HG02571 (cell line): Measurements from ENCODE around the gene GPR137.

Source experiments
- ATAC-seq: cut with Tn5 transposase; IDR thresholded peaks from one replicate; pipeline ENCODE4 v1.9.1; 2021; ENCODE audit warnings: mild to moderate bottlenecking, moderate library complexity; ENCODE audit not compliant: unreplicated experiment

Gene GPR137

DNA sequence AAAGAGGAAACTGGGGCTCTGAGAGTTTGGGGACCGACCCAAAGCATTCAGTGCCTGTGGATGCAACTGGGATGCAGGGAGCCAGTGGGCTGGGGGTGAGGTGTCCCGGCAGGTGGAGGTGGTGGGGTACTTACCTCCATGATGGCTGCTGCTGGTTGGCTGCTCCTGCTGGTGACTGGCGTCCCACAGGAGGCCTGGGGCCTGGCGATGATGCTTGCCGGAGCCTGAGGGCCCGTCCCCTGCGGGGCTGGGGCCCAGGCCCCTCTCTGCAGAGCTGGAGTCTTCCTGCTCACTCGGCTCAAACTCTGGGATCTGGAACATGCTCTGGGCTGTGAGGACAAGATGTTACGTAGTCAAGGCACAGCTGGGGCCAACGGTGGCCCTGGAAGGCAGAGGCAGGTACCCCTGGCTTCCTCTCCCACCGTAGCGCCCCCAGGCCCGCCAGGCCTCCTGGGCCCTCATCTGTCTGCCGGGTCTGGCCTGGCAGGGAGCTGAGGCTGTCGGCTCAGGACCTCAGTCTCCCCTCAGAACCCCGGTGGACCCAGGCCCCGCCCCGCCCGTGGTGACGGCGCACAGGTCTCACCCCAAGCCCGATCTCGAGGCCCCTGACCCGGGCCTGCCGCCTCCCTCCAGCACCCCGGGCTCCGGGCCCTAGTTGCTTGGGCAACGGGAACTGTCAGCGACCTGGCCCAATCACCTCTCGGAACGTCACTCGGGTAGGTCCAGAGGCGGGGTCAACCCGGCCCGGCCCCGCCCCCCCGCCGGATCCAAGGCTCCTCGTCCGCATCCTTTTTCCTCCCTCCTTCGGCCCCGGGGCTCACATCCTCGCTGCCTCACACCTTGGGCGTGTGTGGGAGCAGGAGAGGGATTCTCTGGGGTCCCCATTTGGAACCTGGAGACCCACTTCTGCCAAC, 1.3 kb upstream of the GPR137 start, which contains the start of gene BAD:
Gene BAD, minus strand, starts transcription at position 618 of the 914 bp plus-strand sequence. Its CDS starts 297 bp downstream, at position 321.
- peak; percentile 59 for ATAC-seq

DNA sequence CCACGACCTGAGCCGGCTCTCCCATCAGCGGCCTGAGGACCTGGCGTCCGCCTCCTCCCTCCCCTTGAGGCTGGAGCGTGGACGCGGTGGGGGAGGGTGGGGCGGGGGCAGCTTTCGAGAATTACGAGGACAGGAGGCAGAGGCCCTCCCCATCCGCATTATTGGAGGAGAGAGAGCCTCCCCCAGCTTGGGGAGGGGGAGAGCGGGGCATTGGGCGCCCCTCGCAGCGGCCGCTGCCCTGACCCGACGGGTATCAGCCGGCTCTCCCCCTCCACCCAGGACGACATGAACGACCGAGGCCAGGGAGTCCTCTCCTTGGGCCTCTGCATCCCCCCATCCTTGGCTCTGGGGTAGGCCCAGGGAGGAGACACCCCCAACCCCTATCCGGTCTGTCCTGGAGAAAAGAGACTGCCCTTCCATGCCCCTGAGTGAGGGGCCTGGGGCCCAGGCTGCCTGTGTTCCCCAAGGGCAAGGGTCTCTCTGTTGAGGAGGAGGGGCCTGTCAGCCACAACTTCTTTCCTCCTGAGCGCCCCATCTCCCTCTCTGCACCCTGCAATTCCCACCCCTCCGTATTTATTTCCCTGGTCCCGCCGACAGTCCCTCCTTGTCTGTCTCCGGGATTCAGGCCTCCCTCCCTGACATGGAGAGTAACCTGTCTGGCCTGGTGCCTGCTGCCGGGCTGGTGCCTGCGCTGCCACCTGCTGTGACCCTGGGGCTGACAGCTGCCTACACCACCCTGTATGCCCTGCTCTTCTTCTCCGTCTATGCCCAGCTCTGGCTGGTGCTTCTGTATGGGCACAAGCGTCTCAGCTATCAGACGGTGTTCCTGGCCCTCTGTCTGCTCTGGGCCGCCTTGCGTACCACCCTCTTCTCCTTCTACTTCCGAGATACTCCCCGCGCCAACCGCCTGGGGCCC, 495 bp downstream of the GPR137 start:
- no peak for ATAC-seq

GRCh38 chr11:64286801-64287159, 1.1 kb downstream of the GPR137 start:
- ATAC-seq: no peak

GRCh38 chr11:64287676-64288352, 2.2 kb downstream of the GPR137 start:
- no peak for ATAC-seq

GRCh38 chr11:64288353-64288750, 2.7 kb downstream of the GPR137 start:
- no peak for ATAC-seq

GRCh38 chr11:64289002-64289564, 3.4 kb downstream of the GPR137 start:
- ATAC-seq: no peak

GRCh38 chr11:64290352-64291261, 5.0 kb downstream of the GPR137 start:
- no peak for ATAC-seq

- ATAC-seq: no peak
These were observed 5.7 kb downstream of the GPR137 start, which contains the start of gene KCNK4 for GRCh38 chr11:64291262-64291751. Gene KCNK4 (plus strand): TSS chr11:64291302. CDS start chr11:64293019, 1,717 bp downstream.

DNA sequence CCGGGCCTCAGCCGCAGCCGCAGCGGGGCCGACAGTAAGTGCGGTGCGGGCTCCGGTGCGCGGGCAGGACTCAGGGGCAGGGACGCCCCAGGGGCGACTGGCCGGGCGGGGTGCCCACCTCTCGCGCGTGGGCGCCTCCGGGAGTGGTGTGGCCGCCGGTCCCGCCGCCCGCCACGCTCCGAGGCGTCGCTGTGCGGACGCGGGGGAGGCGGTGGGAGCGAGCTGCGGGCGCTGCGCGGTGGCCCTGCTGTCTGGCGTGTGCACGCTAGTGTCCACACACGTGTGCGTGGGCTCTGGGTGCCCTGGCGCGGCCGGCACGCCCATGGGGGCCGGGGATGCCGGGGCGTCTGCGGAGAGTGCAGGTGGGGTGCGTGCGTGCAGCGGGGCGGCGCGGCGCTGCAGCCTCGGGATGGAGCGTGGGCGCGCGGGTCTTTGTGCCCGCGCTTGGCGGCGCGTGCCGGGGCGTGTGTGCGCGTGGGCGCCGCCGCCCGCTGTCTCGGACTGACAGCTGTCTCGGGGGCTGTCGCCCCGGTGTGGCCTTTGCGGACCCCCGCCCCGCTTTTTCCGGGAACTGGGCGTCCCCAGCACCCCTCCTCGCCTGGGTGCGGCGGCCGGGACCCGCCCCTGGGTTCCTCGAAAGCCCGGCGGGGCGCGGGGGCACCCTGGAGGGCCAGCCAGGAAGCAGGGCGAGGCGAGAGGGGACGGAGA, 6.3 kb downstream of the GPR137 start:
- no peak for ATAC-seq

GRCh38 chr11:64292460-64293254, 7.0 kb downstream of the GPR137 start:
- ATAC-seq: no peak

DNA sequence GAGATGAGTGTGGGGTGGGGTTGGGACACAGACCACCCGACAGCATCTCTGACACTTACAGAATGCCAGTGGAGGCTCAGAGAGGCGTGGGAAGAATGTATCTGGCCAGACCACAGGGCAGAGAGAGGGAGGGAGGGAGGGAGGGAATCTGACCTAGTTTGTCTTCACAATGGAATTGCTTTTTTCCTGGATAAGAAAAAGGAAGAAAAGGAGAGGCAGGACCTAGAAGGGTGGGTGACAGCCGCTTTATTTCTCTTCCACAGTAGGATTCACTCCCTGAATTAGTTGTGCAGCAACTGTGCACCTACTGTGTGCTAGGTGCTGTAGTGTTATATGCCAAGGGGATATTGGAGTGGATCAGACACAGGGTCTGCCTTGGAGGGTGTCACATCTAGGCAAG, 9.1 kb downstream of the GPR137 start:
- ATAC-seq: no peak

DNA sequence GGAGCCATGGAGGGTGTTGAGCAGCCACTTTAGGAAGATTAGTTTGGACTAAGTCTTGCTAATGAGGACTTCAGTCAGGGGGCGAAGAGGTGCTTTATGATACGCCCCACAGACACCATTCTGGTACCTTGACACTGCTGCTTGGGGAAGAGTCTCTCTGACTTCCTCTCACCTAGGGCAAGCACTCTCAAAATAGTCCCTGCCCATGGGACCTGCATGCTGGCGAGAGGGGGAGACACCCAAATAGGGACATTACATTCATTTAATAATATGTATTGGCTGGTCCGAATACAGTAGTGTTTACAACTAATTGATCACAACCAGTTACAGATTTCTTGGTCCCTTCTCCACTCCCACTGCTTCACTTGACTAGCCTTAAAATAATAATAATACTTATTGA, 10.1 kb downstream of the GPR137 start:
- no peak for ATAC-seq

DNA sequence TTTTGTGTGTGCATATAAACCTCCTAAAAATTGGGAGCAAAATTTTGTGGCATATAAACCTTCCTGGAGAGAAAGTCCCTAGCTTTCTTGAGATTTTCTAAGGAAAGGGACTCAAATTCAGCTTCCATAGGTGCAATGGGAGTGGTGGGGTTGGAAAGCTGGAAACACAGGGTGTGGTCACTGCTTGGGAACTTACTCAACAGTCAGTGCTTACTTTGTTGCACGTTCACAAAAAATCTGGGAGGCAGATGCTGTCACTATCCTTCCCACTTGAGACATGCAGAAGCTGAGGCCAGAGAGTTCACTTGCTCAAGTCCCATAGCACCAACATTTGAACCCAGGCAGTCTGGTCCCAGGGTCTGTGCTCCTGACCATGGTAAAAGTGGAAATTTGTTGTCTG, 10.6 kb downstream of the GPR137 start:
- no peak for ATAC-seq

GRCh38 chr11:64296830-64297698, 11.4 kb downstream of the GPR137 start:
- ATAC-seq: no peak

DNA sequence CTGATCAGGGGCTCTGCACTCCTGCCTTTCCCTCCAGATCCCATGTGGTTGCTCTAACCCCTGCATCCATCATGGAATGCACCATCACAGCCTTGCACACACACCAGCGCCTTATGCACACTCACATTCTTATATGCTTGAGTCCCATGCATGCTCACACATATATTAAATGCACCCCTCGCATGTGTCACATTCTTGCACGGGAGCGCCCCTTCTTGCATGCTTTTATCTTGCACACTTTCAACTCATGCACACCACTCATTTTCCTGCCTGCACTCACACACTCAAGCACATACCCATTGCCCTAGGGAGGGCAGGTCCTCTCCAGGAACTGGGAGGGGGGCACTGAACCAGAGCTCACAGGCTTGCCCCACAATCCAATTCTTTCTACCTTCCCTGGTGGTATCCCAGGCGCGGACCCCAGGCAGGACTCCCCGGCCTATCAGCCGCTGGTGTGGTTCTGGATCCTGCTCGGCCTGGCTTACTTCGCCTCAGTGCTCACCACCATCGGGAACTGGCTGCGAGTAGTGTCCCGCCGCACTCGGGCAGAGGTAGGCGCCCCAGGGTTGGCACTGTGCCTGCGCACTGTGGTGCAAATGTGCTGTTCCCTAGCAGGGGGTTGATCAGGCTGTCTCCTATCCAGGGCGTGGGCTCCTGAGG, 12.2 kb downstream of the GPR137 start:
- ATAC-seq: no peak
